Measurements from ENCODE around the gene GFOD1.

DNA sequence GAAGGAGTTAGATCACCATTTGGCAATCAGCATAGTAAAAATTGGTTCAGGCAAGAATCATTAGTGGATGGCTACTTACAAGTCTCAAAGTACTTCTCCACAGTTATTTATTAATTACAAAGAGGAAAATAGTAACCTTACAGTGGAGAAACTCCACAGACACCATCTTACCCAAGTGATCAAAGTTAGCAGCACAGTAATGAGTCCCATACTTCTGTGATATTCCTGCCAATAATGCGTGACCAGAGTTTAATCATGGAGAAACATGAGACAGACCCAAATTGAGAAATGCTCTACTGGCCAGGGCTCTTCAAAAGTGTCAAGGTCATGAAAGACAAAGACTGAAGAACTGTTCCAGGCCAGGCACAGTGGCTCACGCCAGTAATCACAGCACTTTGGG is 168.6 kb downstream of the GFOD1 start:
- TF ChIP-seq, protein P1, sequence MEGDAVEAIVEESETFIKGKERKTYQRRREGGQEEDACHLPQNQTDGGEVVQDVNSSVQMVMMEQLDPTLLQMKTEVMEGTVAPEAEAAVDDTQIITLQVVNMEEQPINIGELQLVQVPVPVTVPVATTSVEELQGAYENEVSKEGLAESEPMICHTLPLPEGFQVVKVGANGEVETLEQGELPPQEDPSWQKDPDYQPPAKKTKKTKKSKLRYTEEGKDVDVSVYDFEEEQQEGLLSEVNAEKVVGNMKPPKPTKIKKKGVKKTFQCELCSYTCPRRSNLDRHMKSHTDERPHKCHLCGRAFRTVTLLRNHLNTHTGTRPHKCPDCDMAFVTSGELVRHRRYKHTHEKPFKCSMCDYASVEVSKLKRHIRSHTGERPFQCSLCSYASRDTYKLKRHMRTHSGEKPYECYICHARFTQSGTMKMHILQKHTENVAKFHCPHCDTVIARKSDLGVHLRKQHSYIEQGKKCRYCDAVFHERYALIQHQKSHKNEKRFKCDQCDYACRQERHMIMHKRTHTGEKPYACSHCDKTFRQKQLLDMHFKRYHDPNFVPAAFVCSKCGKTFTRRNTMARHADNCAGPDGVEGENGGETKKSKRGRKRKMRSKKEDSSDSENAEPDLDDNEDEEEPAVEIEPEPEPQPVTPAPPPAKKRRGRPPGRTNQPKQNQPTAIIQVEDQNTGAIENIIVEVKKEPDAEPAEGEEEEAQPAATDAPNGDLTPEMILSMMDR (IDR thresholded peaks at IDR 0.05): no peak
- TF ChIP-seq POLR2A (IDR thresholded peaks at IDR 0.05) (no peak), POLR2AphosphoS5 (IDR thresholded peaks at IDR 0.05) (no peak)

All from gastroesophageal sphincter (tissue), 3 donors.